ENCODE data around the gene DCAF10.
A peak's percentile ranks its signal among the peaks of the same experiment; 100 is the strongest.
"Not testable (repeated sequence)": the region's sequence is repeated elsewhere in the genome, so short reads cannot be mapped to it uniquely, and the experiment has no call there.

DCAF10 gene

GRCh38 chr9:37908698-37909186 is 108.1 kb downstream of the DCAF10 start:
- no peak for DNase-seq (ENCODE audit: low read depth)

- no peak for DNase-seq (ENCODE audit: low read depth)
Observed at GRCh38 chr9:37909326-37909725, 108.7 kb downstream of the DCAF10 start.

GRCh38 chr9:37909836-37910235 is 109.2 kb downstream of the DCAF10 start:
- not testable (repeated sequence) for DNase-seq (ENCODE audit: low read depth)

- no peak for DNase-seq (ENCODE audit: low read depth)
Observed at GRCh38 chr9:37910271-37910670, 109.7 kb downstream of the DCAF10 start.

- DNase-seq (ENCODE audit: low read depth) = no peak
Observed at GRCh38 chr9:37911271-37911681, 110.7 kb downstream of the DCAF10 start.

- DNase-seq (ENCODE audit: low read depth) = peak; percentile 61
Observed at GRCh38 chr9:37913480-37914153, 113.0 kb downstream of the DCAF10 start.

- DNase-seq (ENCODE audit: low read depth) = no peak
Observed at GRCh38 chr9:37914154-37914551, 113.6 kb downstream of the DCAF10 start.

GRCh38 chr9:37914701-37915358 is 114.2 kb downstream of the DCAF10 start:
- no peak for DNase-seq (ENCODE audit: low read depth)

- DNase-seq (ENCODE audit: low read depth) = no peak
Observed at GRCh38 chr9:37915911-37916470, 115.4 kb downstream of the DCAF10 start.

- no peak for DNase-seq (ENCODE audit: low read depth)
Observed at GRCh38 chr9:37916471-37917312, 116.1 kb downstream of the DCAF10 start.

All from stimulated activated CD8-positive, alpha-beta memory T cell treated with anti-CD3 and anti-CD28 coated beads, Interleukin-12 subunit alpha, Interleukin-12 subunit beta, amount 100 ng/mL, for 4 hours (primary cell).